NCI-H524 (cell line): ENCODE data around the gene OR7A5.
"Not testable (repeated sequence)": the region's sequence is repeated elsewhere in the genome, so short reads cannot be mapped to it uniquely, and the experiment has no call there.

Experiments used
- DNase-seq, 2 experiments: peaks; one replicate each; lab custom pipeline; 2025; lab: John Stamatoyannopoulos, UW

OR7A5 gene

DNA sequence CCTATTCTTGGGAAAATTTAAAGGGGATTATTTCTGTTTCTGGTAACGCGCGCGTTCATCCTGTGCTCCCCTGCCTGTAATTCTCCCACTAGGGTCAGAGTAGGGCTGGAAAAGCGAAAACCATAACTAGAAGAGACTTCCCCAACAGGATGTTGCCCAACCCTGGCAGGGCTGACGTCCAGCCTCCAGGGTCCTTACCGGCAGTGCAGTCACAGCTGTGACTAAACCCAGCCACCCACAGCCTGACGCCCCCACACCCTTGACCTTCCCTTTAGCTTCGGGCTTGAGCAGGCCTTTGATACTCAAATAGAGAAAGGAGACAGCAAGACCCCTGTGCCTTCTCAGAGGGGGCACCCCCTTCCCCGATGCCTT lies 50.3 kb downstream of the OR7A5 start:
- DNase-seq: not testable (repeated sequence)

DNA sequence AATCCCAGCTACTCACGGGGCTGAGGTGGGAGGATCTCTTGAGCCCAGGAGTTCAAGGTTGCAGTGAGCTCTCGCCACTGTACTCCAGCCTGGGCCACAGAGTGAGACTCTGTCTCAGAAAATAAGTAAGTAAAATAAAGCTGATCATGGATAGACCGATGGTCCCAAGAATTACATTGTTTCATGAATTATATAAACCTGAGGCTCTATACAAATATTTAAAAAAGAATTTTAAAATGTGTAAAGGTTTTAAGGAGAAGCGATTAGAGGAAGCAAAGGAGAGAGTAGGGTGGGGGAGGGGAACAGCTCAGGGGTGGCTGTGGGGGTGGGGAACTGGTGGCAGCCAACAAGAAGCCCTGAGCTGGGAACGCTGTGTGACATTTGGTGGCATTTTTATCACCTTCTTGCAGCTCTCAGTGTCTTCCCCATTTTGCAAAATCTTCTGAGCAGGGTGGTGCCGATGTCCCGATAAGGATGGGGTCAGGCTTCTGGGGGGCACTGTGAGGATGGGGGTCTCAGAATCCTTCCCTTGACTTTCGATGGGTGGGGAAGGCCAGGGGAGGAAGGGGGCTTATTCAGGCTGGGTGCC lies 51.5 kb downstream of the OR7A5 start:
- DNase-seq: not testable (repeated sequence)

DNA sequence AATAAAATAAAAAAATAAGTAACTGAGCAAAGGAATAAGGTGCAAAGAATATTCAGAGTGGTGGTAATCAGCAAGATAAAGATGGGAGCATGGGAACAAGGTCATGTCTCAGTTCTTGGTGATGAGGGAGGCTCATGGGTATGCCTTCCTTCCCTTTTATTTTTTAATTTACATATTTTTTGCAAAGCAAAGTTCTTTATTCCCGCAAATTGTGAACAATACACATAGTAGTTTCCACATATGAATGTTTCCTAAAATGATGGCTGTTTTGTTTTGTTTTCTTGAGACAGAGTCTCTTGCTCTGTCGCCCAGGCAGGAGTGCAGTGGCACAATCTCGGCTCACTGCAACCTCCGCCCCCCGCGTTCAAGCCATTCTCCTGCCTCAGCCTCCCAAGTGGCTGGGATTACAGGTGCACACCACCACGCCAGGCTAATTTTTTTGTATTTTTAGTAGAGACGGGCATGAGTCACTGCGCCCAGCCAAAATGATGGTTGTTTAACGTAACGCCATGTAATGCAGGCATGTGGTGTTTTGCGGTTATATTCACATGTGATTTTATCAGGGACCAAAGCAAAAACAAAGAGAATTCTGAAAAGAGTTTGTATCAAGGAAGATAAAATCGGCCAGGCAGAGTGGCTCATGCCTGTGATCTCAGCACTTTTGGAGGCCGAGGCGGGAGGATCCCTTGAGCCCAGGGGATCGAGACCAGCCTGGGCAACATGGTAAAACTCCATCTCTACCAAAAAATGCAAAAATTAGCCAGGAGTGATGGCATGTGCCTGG lies 52.2 kb downstream of the OR7A5 start:
- DNase-seq: no peak

DNA sequence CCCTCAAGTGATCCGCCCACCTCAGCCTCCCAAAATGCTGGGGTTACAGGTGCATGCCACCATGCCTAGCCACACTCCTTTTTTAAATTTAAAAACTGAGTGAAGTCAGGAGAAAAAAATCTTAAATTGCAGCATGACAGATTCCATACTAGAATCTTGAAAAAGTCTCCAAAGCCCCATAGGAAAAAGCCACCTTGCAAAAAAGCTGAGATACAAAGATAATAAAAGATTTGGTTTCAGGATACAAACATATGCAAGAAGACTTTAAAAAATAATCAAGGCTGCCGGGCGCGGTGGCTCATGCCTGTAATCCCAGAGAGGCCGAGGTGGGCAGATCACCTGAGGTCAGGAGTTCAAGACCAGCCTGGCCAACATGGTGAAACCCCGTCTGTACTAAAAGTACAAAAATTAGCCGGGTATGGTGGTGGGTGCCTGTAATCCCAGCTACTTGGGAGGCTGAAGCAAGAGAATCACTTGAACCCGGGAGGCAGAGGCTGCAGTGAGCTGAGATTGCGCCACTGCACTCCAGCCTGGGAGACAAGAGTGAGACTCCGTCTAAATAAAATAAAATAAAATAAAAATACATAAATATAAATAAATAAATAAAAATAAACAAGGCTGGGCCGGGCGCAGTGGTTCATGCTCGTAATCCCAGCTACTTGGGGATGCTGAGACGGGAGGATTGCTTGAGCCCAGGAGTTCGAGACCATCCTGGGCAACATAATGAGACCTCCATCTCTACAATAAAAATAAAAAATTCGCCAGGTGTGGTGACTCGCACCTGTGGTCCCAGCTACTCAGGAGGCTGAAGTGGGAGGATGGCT lies 53.1 kb downstream of the OR7A5 start:
- not testable (repeated sequence) for DNase-seq

DNA sequence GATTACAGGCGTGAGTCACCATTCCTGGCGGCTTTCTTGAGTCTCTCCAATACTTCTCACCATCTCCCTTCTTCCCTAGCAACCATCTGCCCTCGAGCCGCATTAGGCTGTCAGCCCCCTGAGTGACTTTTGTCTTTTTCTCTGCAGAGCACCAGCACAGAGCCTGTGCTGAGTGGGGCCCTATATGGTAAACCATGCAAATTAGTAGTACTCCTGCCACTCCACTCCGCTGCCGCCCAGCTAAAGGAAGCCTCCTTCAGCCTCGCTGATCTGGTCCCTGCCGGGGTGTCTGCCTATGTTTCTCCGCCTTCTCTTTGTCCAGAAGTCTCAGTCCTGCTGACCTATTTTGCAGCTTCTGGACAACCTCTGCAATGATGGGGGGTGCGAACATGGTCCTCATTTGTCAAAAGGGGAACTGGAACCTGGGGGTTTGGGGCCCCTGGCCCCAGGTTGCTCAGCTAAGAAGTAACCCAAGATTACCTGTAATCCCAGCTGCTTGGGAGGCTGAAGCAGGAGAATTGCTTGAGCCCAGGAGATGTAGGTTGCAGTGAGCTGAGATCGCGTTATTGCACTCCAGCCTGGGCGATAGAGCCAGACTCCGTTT lies 54.3 kb downstream of the OR7A5 start:
- not testable (repeated sequence) for DNase-seq

DNA sequence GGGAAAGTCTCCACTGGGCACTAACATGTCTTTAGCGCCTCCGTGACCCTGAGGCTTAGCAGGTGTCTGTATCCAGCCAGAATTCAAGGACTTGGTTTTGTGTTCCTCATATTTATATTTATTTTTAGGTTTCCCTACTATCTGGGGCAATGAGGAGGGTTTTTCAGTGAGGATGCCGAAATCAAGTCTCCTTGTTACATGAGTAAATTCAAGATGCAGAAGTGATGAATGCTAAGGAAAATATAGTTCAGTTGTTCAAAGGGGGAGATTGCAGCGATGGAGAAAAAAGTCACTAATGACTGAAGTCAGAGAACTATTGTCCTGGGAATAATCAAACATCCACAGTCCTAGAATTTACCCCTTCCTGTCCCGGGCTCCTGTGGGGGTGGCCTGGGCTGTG lies 55.8 kb downstream of the OR7A5 start:
- DNase-seq: no peak

DNA sequence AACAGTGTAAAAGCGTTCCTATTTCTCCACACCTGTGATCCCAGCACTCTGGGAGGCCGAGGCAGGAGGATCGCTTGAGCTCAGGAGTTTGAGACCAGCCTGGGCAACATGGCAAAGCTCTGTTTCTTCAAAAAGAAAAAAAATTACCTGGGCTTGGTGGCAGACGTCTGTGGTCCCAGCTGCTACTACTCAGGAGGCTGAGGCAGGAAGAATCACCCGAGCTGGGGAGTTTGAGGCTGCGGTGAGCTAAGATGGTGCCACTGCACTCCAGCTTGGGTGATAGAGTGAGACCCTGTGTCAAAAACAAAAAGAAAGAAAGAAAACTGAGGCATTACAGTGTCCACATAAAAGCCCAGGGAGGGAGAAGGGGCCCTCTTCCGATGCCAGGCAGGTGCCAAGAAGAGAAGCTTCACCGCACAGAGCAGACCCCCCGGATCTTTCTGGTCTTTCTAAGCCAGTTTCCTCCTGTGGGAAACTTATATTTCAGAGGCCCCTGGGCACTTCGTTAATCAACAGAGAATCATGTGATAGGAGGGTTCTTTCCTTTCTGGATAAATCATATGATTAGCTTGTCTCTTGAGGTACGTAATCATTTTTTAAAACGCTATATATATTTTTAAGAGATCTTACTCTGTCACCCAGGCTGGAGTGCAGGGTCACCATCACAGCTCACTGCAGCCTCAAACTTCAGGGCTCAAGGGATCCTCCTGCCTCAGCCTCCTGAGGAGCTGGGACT lies 56.7 kb downstream of the OR7A5 start, which contains the start of gene ADGRE2:
Gene ADGRE2, minus strand, starts transcription at position 451 of the 736 bp plus-strand sequence. CDS start 1,804 bp downstream, outside the sequence.
- not testable (repeated sequence) for DNase-seq

DNA sequence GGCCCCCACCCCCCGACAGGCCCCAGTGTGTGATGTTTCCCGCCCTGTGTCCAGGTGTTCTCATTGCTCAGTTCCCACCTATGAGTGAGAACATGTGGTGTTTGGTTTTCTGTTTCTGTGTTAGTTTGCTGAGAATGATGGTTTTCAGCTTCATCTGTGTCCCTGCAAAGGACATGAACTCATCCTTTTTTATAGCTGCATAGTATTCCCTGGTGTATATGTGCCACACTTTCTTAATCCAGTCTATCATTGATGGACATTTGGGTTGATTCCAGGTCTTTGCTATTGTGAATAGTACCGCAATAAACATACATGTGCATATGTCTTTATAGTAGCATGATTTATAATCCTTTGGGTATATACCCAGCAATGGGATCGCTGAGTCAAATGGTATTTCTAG lies 57.3 kb downstream of the OR7A5 start:
- DNase-seq: not testable (repeated sequence)
